ENCODE measurements around the gene ATP11B.

Gene ATP11B

GRCh38 chr3:182937293-182938051 is 144.2 kb downstream of the ATP11B start:
- Histone ChIP-seq H3K27me3 (replicated peaks; ENCODE audit: control insufficient read depth, insufficient read depth, low read length) (no peaks in the 10 kb centered on the region), H3K9me3 (ENCODE audit: control insufficient read depth, low read length) (peaks cover 4% of the 10 kb centered on the region), H3K9ac (ENCODE audit: low read length) (no peak overlapping the region), H3K4me1 (ENCODE audit: control insufficient read depth, insufficient read depth, low read length) (no peaks in the 10 kb centered on the region), H3K36me3 (ENCODE audit: control insufficient read depth, insufficient read depth, low read length, severe bottlenecking) (peaks cover 9% of the 10 kb centered on the region), H3K4me3 (ENCODE audit: low read length) (no peak overlapping the region)
- no peak for DNase-seq (ENCODE audit: low read depth)

DNA sequence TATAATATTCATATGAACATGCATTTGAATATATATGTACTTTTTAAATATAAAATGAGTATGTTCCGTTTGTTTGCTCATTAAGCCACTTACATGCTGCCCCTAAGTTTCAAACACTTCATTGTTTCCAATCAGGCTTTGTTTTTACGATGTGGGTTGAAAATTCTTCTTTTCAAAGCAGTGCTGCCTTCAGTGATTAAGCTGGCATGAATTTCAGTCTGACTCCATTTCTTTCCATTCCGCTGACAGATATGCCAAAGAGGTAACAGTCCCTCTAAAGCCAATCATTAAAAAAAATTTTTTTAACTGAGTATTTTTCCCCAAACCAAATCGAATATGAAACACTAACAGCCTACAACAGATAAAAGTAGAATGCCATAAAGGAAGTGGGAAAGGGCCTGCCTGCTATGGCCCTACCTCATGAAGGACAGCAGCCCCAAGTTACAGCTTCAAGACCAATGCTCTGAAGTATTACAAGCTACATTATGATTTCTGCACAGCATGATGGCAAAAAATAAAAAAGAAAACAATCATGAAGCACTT is 147.0 kb downstream of the ATP11B start:
- Histone ChIP-seq H3K9ac (ENCODE audit: low read length) (no peak overlapping the region), H3K9me3 (ENCODE audit: control insufficient read depth, low read length) (no peaks in the 10 kb centered on the region), H3K27me3 (replicated peaks; ENCODE audit: control insufficient read depth, insufficient read depth, low read length) (no peaks in the 10 kb centered on the region), H3K36me3 (ENCODE audit: control insufficient read depth, insufficient read depth, low read length, severe bottlenecking) (peaks cover 11% of the 10 kb centered on the region), H3K4me3 (ENCODE audit: low read length) (no peak overlapping the region), H3K4me1 (ENCODE audit: control insufficient read depth, insufficient read depth, low read length) (no peaks in the 10 kb centered on the region)
- DNase-seq (ENCODE audit: low read depth) = no peak

GRCh38 chr3:182941719-182942118 is 148.4 kb downstream of the ATP11B start:
- no peak overlapping the region for H3K9ac ChIP-seq (ENCODE audit: low read length)
- H3K4me3 ChIP-seq (ENCODE audit: low read length) = no peak overlapping the region
- no peaks in the 10 kb centered on the region for H3K4me1 ChIP-seq (ENCODE audit: control insufficient read depth, insufficient read depth, low read length)
- no peak for DNase-seq (ENCODE audit: low read depth)
- no peaks in the 10 kb centered on the region for H3K9me3 ChIP-seq (ENCODE audit: control insufficient read depth, low read length)
- no peaks in the 10 kb centered on the region for H3K27me3 ChIP-seq (replicated peaks; ENCODE audit: control insufficient read depth, insufficient read depth, low read length)
- H3K36me3 ChIP-seq (ENCODE audit: control insufficient read depth, insufficient read depth, low read length, severe bottlenecking) = peaks cover 24% of the 10 kb centered on the region

GRCh38 chr3:182947888-182948287 is 154.6 kb downstream of the ATP11B start:
- Histone ChIP-seq H3K4me1 (ENCODE audit: control insufficient read depth, insufficient read depth, low read length) (no peaks in the 10 kb centered on the region), H3K36me3 (ENCODE audit: control insufficient read depth, insufficient read depth, low read length, severe bottlenecking) (peaks cover 44% of the 10 kb centered on the region)

GRCh38 chr3:182948305-182948704 is 155.0 kb downstream of the ATP11B start:
- H3K36me3 ChIP-seq (ENCODE audit: control insufficient read depth, insufficient read depth, low read length, severe bottlenecking) = peaks cover 48% of the 10 kb centered on the region
- H3K27me3 ChIP-seq (replicated peaks; ENCODE audit: control insufficient read depth, insufficient read depth, low read length) = no peaks in the 10 kb centered on the region
- H3K4me3 ChIP-seq (ENCODE audit: low read length) = no peak overlapping the region
- DNase-seq (ENCODE audit: low read depth) = no peak
- no peaks in the 10 kb centered on the region for H3K4me1 ChIP-seq (ENCODE audit: control insufficient read depth, insufficient read depth, low read length)
- no peak overlapping the region for H3K9ac ChIP-seq (ENCODE audit: low read length)
- H3K9me3 ChIP-seq (ENCODE audit: control insufficient read depth, low read length) = no peaks in the 10 kb centered on the region

More at GRCh38 chr3:182947888-182948287, 154.6 kb downstream of the ATP11B start:
- Histone ChIP-seq H3K9ac (ENCODE audit: low read length) (no peak overlapping the region), H3K27me3 (replicated peaks; ENCODE audit: control insufficient read depth, insufficient read depth, low read length) (no peaks in the 10 kb centered on the region), H3K4me3 (ENCODE audit: low read length) (no peak overlapping the region), H3K9me3 (ENCODE audit: control insufficient read depth, low read length) (no peaks in the 10 kb centered on the region)
- DNase-seq (ENCODE audit: low read depth) = no peak

DNA sequence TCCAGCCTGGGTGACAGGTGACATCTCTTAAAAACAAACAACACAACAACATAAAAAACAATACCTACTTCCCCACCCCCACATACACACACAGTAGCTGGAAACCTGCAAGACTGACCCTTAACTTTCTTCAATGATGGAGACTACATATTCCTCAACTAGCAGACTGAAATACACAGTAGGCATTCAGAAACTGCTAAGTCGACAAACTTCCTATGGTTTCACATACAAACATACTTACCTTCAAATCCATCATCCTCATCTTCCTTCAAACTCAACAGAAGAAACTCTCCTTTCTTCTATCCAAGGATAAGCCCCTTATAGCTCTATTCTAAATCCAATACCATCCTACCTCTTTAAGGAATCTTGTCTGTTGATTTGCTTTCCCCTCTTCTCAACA is 156.4 kb downstream of the ATP11B start:
- peaks cover 46% of the 10 kb centered on the region for H3K36me3 ChIP-seq (ENCODE audit: control insufficient read depth, insufficient read depth, low read length, severe bottlenecking)
- no peaks in the 10 kb centered on the region for H3K9me3 ChIP-seq (ENCODE audit: control insufficient read depth, low read length)
- peaks cover 2% of the 10 kb centered on the region for H3K4me1 ChIP-seq (ENCODE audit: control insufficient read depth, insufficient read depth, low read length)
- no peak overlapping the region for H3K4me3 ChIP-seq (ENCODE audit: low read length)
- no peak for DNase-seq (ENCODE audit: low read depth)
- H3K9ac ChIP-seq (ENCODE audit: low read length) = no peak overlapping the region
- H3K27me3 ChIP-seq (replicated peaks; ENCODE audit: control insufficient read depth, insufficient read depth, low read length) = no peaks in the 10 kb centered on the region

DNA sequence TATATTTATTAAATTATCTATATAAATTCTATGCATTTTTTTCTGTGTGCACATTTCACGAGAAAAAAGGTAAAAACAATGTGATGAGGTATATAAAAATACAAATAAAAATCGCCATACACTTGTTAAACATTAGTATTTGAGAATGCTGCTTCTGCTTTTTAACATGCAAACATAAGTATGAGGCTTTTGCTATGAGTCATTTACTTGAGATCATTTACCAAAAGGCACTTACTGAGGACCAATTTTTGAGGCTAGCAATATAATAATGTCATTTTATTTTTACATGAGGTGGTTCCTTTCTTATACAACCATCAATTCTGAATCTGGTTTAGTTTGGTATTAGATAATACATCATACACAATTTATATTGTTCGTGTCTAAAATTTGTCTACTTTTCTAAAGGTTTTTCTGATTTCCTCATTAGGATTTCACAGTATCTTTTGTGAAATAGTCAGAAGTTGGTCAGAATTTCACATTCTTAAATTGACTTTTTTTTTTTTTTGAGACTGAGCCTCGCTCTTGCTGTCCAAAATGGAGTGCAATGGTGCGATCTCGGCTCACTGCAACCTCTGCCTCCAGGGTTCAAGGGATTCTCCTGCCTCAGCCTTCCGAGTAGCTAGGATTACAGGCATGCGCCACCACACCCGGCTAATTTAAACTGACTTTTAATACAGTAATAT is 161.4 kb downstream of the ATP11B start:
- H3K4me3 ChIP-seq (ENCODE audit: low read length) = no peak overlapping the region
- peak; percentile 32 for DNase-seq (ENCODE audit: low read depth)
- H3K4me1 ChIP-seq (ENCODE audit: control insufficient read depth, insufficient read depth, low read length) = peaks cover 10% of the 10 kb centered on the region
- peaks cover 30% of the 10 kb centered on the region for H3K36me3 ChIP-seq (ENCODE audit: control insufficient read depth, insufficient read depth, low read length, severe bottlenecking)
- H3K9ac ChIP-seq (ENCODE audit: low read length) = no peak overlapping the region
- H3K9me3 ChIP-seq (ENCODE audit: control insufficient read depth, low read length) = no peaks in the 10 kb centered on the region
- H3K27me3 ChIP-seq (replicated peaks; ENCODE audit: control insufficient read depth, insufficient read depth, low read length) = no peaks in the 10 kb centered on the region

DNA sequence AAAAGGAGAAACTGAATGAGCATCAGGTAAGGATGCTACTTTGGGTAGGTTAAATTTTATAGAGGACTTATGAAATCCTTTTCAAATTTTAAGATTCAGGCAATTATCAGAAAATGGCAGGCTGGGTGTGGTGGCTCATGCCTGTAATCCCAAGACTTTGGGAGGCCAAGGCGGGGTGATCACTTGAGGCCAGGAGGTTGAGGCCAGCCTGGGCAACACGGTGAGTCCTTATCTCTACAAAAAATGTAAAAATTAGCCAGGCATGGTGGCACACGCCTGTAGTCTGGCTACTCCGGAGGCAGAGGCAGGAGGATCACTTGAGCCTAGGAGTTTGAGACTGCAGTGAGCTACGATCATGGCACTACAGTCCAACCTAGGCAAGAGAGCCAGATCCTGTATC is 163.9 kb downstream of the ATP11B start:
- no peak overlapping the region for H3K9ac ChIP-seq (ENCODE audit: low read length)
- H3K9me3 ChIP-seq (ENCODE audit: control insufficient read depth, low read length) = no peaks in the 10 kb centered on the region
- peaks cover 27% of the 10 kb centered on the region for H3K36me3 ChIP-seq (ENCODE audit: control insufficient read depth, insufficient read depth, low read length, severe bottlenecking)
- no peak for DNase-seq (ENCODE audit: low read depth)
- no peaks in the 10 kb centered on the region for H3K27me3 ChIP-seq (replicated peaks; ENCODE audit: control insufficient read depth, insufficient read depth, low read length)
- H3K4me3 ChIP-seq (ENCODE audit: low read length) = no peak overlapping the region
- peaks cover 23% of the 10 kb centered on the region for H3K4me1 ChIP-seq (ENCODE audit: control insufficient read depth, insufficient read depth, low read length)

DNA sequence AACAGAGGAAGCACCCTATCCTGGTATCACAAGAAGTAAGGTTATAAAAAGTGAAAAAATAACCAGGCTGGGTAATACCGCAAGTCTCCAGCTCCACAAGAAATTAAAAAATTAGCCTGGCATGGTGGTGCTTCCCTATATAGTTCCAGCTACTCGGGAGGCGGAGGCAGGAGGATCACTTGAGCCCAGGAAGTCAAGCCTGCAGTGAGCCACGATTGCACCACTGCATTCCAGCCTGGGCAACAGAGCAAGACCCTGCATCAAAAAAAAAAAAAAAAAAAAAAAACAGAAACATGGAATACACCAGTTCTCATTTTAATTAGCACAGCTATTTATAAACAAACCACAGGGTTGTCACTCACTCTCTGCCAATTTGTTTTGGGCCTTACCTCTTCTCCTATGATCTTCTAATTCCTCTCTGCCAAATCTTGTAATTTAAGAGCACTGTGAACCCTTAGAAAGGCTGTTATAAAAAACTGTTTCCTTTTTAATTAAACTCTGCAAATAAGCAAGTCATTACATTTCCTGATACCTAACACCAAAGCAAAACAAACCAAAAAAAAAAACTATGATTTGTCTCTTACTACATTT is 164.5 kb downstream of the ATP11B start:
- H3K36me3 ChIP-seq (ENCODE audit: control insufficient read depth, insufficient read depth, low read length, severe bottlenecking) = peaks cover 25% of the 10 kb centered on the region
- H3K9ac ChIP-seq (ENCODE audit: low read length) = no peak overlapping the region
- H3K27me3 ChIP-seq (replicated peaks; ENCODE audit: control insufficient read depth, insufficient read depth, low read length) = no peaks in the 10 kb centered on the region
- H3K4me3 ChIP-seq (ENCODE audit: low read length) = no peak overlapping the region
- DNase-seq (ENCODE audit: low read depth) = no peak
- H3K9me3 ChIP-seq (ENCODE audit: control insufficient read depth, low read length) = no peaks in the 10 kb centered on the region
- H3K4me1 ChIP-seq (ENCODE audit: control insufficient read depth, insufficient read depth, low read length) = peaks cover 27% of the 10 kb centered on the region

GRCh38 chr3:182959474-182960350 is 166.4 kb downstream of the ATP11B start:
- Histone ChIP-seq H3K4me1 (ENCODE audit: control insufficient read depth, insufficient read depth, low read length) (peaks cover 25% of the 10 kb centered on the region), H3K4me3 (ENCODE audit: low read length) (no peak overlapping the region), H3K9me3 (ENCODE audit: control insufficient read depth, low read length) (no peaks in the 10 kb centered on the region), H3K36me3 (ENCODE audit: control insufficient read depth, insufficient read depth, low read length, severe bottlenecking) (peaks cover 25% of the 10 kb centered on the region), H3K9ac (ENCODE audit: low read length) (no peak overlapping the region), H3K27me3 (replicated peaks; ENCODE audit: control insufficient read depth, insufficient read depth, low read length) (no peaks in the 10 kb centered on the region)
- no peak for DNase-seq (ENCODE audit: low read depth)

Data from adipocyte (in vitro differentiated cells).